ENCODE measurements around the gene DUSP12. TPM values are rescaled to one million over a fixed set of nuclear protein-coding genes. Genes with fewer than 3 reads are reported as not detected.

Gene DUSP12
- total RNA-seq, 3 donors from 2014 or later, result 14.6 to 44.9 (median 36.1) TPM

DNA sequence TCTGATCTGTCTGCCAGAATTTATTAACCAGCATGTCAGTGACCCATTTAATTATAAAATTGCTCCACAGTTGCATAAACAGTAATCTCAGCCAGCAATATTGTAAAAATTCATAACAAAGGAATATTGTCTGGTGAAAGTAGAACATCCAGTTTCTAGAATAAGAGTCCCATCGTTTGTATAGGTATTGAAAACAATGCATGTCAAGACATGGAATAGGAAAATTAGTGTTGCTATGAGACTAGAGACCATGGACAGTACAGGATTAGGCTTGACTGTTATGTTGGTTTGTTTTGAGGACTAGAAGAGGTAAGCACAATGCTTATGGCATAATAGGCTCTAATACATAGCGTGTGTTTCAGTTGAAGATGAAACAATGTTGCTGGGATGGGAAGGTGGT, 53.6 kb downstream of the DUSP12 start:
- no peaks in the 10 kb centered on the region for H3K9me3 ChIP-seq
- no peak overlapping the region for H3K4me3 ChIP-seq
- no peak for DNase-seq (ENCODE audit: low spot score in 2 of 2)
- H3K36me3 ChIP-seq, result peaks cover 3% of the 10 kb centered on the region
- H3K27me3 ChIP-seq, result no peaks in the 10 kb centered on the region
- TF ChIP-seq POLR2AphosphoS5 (IDR thresholded peaks at IDR 0.05) (no peak), POLR2A (IDR thresholded peaks at IDR 0.05) (no peak)
- TF ChIP-seq, protein P1, sequence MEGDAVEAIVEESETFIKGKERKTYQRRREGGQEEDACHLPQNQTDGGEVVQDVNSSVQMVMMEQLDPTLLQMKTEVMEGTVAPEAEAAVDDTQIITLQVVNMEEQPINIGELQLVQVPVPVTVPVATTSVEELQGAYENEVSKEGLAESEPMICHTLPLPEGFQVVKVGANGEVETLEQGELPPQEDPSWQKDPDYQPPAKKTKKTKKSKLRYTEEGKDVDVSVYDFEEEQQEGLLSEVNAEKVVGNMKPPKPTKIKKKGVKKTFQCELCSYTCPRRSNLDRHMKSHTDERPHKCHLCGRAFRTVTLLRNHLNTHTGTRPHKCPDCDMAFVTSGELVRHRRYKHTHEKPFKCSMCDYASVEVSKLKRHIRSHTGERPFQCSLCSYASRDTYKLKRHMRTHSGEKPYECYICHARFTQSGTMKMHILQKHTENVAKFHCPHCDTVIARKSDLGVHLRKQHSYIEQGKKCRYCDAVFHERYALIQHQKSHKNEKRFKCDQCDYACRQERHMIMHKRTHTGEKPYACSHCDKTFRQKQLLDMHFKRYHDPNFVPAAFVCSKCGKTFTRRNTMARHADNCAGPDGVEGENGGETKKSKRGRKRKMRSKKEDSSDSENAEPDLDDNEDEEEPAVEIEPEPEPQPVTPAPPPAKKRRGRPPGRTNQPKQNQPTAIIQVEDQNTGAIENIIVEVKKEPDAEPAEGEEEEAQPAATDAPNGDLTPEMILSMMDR (IDR thresholded peaks at IDR 0.05), result no peak
- peaks cover 0 to 10% of the 10 kb centered on the region in 2 donors for H3K4me1 ChIP-seq
- intact Hi-C loops (cut with DNase I; ENCODE audit: low total_unique reads), result loop anchor here (5.0 kb wide), 1 partner anchor 764 kb away; no protein-coding TSS in a partner anchor
- H3K27ac ChIP-seq, result peak overlapping the region in 1 of 2 donors; percentile 57

DNA sequence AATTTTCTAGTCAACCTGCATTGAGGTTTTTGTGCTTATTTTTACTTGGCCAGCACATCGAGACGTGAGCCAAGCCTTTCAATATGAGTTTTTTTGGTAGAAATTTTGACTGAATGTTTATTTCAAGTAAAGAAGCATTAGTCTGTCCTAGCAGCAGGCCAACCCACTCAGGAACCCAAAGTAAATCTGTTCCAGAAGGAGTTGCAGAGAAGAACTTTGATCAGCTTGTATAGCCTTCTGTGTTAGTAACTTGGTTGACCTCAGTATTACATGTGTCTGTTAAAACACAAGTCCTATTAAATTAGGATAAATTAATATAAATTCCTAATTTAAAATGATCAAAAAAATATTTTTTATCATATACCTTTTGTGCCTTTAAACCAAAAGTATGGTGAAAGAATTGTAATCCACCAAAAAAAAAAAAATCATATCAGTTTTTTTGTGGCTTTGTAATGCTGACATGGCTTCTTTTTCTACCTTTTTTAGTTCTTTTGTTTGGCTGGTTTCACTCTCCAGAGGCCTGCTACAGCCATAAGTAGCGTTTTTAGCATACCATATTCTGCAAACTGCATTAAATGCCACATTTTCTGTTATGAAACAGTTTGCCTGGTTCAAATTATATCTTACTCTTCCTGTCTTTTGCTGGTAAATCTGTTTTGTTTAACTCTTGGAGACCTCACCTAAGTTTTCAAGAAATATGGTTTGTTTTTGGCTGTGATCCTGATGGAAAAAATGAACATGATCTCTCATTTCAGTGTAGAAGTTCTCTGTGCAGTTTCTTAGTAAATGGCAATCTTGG, 56.0 kb downstream of the DUSP12 start:
- no peaks in the 10 kb centered on the region for H3K9me3 ChIP-seq
- no peak overlapping the region for H3K4me3 ChIP-seq
- peaks cover 3% of the 10 kb centered on the region for H3K36me3 ChIP-seq
- peak overlapping the region in 1 of 2 donors; percentile 4 for H3K27ac ChIP-seq
- no peaks in the 10 kb centered on the region for H3K27me3 ChIP-seq
- peaks cover 0 to 10% of the 10 kb centered on the region in 2 donors for H3K4me1 ChIP-seq
- no peak for DNase-seq (ENCODE audit: low spot score in 2 of 2)
- TF ChIP-seq POLR2A (IDR thresholded peaks at IDR 0.05) (no peak), POLR2AphosphoS5 (IDR thresholded peaks at IDR 0.05) (no peak)
- TF ChIP-seq, protein P1 (IDR thresholded peaks at IDR 0.05), result no peak
- intact Hi-C loops (cut with DNase I; ENCODE audit: low total_unique reads), result no loop called here

Other genes starting within 250 kb of the DUSP12 start
- 10 to 100 TPM; 33.1 to 70.6 (median 48.4) TPM for gene FCGR2A, start 244.3 kb upstream of the DUSP12 start, total RNA-seq
- gene HSPA6, start 225.2 kb upstream of the DUSP12 start, total RNA-seq, result 10 to 100 TPM in 1 of 3 donors, 1 to 10 TPM in 2; 1.3 to 17.1 (median 5.3) TPM
- gene FCGR3A, start 200.0 kb upstream of the DUSP12 start, total RNA-seq, result 10 to 100 TPM in 2 of 3 donors, 1 to 10 TPM in 1; 8.6 to 23.9 (median 12.9) TPM
- 1 to 10 TPM in 2 of 3 donors, under 1 TPM in 1; 0.32 to 3.9 (median 3.8) TPM for gene FCGR3B, start 118.6 kb upstream of the DUSP12 start, total RNA-seq
- 100 to 1,000 TPM in 1 of 3 donors, 10 to 100 TPM in 1, 1 to 10 TPM in 1; 5.6 to 124 (median 40.0) TPM for gene FCGR2B, start 86.6 kb upstream of the DUSP12 start, total RNA-seq
- gene FCRLA, start 42.6 kb upstream of the DUSP12 start, total RNA-seq, result under 1 TPM in 1 of 3 donors, not detected in 2; 0.15 TPM
- 1 to 10 TPM in 1 of 3 donors, under 1 TPM in 2; 0.15 to 1.1 (median 0.33) TPM for gene FCRLB, start 28.2 kb upstream of the DUSP12 start, total RNA-seq
- 10 to 100 TPM; 31.0 to 56.1 (median 34.1) TPM for gene ATF6, start 16.5 kb downstream of the DUSP12 start, total RNA-seq